RKO (cell line): ENCODE results near the gene CFAP90.
A peak's percentile ranks its signal among the peaks of the same experiment; 100 is the strongest.

Experiments
- DNase-seq: peaks from one replicate; pipeline ENCODE4 v3.0.0-alpha.2; 2016; ENCODE audit warnings: low spot score

The CFAP90 gene

GRCh38 chr5:7850395-7851239 is at the start of gene CFAP90:
CFAP90 (minus strand) TSS chr5:7851133; CDS start chr5:7851021, 112 bp downstream.
- DNase-seq, result no peak

GRCh38 chr5:7897014-7897600 is 46.2 kb upstream of the CFAP90 start:
- peak; percentile 65 for DNase-seq

GRCh38 chr5:7894860-7895259 is 43.9 kb upstream of the CFAP90 start:
- DNase-seq, result no peak

GRCh38 chr5:7894439-7894838 is 43.5 kb upstream of the CFAP90 start:
- no peak for DNase-seq

GRCh38 chr5:7888901-7889300 is 38.0 kb upstream of the CFAP90 start:
- DNase-seq, result no peak

GRCh38 chr5:7886849-7887475 is 36.0 kb upstream of the CFAP90 start:
- peak; percentile 64 for DNase-seq

- no peak for DNase-seq
These were observed 33.7 kb upstream of the CFAP90 start for GRCh38 chr5:7884491-7885267.

GRCh38 chr5:7882926-7883325 is 32.0 kb upstream of the CFAP90 start:
- no peak for DNase-seq

GRCh38 chr5:7881816-7882215 is 30.9 kb upstream of the CFAP90 start:
- no peak for DNase-seq

- DNase-seq, result no peak
These were observed 30.2 kb upstream of the CFAP90 start for GRCh38 chr5:7881091-7881490.

GRCh38 chr5:7878381-7878873 is 27.5 kb upstream of the CFAP90 start:
- no peak for DNase-seq

- DNase-seq, result no peak
These were observed 26.9 kb upstream of the CFAP90 start for GRCh38 chr5:7877851-7878250.

- peak; percentile 54 for DNase-seq
These were observed 25.9 kb upstream of the CFAP90 start for GRCh38 chr5:7876867-7877266.

- no peak for DNase-seq
These were observed 24.2 kb upstream of the CFAP90 start for GRCh38 chr5:7875151-7875550.

- DNase-seq, result no peak
These were observed 23.7 kb upstream of the CFAP90 start for GRCh38 chr5:7874639-7875038.

GRCh38 chr5:7873216-7873615 is 22.3 kb upstream of the CFAP90 start:
- no peak for DNase-seq

- peak; percentile 22 for DNase-seq
These were observed 21.7 kb upstream of the CFAP90 start for GRCh38 chr5:7872517-7873130.

GRCh38 chr5:7871653-7872052 is 20.7 kb upstream of the CFAP90 start:
- DNase-seq, result peak; percentile 16

GRCh38 chr5:7869474-7870136 is 18.7 kb upstream of the CFAP90 start:
- DNase-seq, result peak; percentile 15

GRCh38 chr5:7868773-7869473 is 18.0 kb upstream of the CFAP90 start, which contains the start of the genes FASTKD3 and MTRR:
FASTKD3 (minus strand) TSS chr5:7869031; CDS start chr5:7868083, 948 bp downstream.
MTRR (plus strand) TSS chr5:7869148; CDS start chr5:7870795, 1,647 bp downstream.
- DNase-seq, result peak; percentile 91
